ENCODE data around the gene IQCN.

The IQCN gene

GRCh38 chr19:18297308-18297707, 23.1 kb upstream of the IQCN start:
- no peak overlapping the region for H3K4me3 ChIP-seq (ENCODE audit: low read length)
- no peak for TF ChIP-seq CTCF (IDR thresholded peaks at IDR 0.05; ENCODE audit: insufficient read depth, low read depth, low read length, missing control alignments)
- DNase-seq (ENCODE audit: low read depth), result no peak

- H3K4me3 ChIP-seq (ENCODE audit: low read length), result no peak overlapping the region
- DNase-seq (ENCODE audit: low read depth), result no peak
- TF ChIP-seq CTCF (IDR thresholded peaks at IDR 0.05; ENCODE audit: insufficient read depth, low read depth, low read length, missing control alignments), result no peak
These were observed 20.8 kb upstream of the IQCN start for GRCh38 chr19:18295034-18295451.

GRCh38 chr19:18294467-18294864, 20.2 kb upstream of the IQCN start:
- peak; percentile 81 for DNase-seq (ENCODE audit: low read depth)
- no peak overlapping the region for H3K4me3 ChIP-seq (ENCODE audit: low read length)
- TF ChIP-seq CTCF (IDR thresholded peaks at IDR 0.05; ENCODE audit: insufficient read depth, low read depth, low read length, missing control alignments), result no peak

GRCh38 chr19:18293642-18294466, 19.6 kb upstream of the IQCN start:
- TF ChIP-seq CTCF (IDR thresholded peaks at IDR 0.05; ENCODE audit: insufficient read depth, low read depth, low read length, missing control alignments), result no peak
- no peak overlapping the region for H3K4me3 ChIP-seq (ENCODE audit: low read length)
- DNase-seq (ENCODE audit: low read depth), result no peak

- no peak overlapping the region for H3K4me3 ChIP-seq (ENCODE audit: low read length)
- no peak for TF ChIP-seq CTCF (IDR thresholded peaks at IDR 0.05; ENCODE audit: insufficient read depth, low read depth, low read length, missing control alignments)
- no peak for DNase-seq (ENCODE audit: low read depth)
These were observed 18.8 kb upstream of the IQCN start for GRCh38 chr19:18292810-18293641.

- peak overlapping the region; percentile 28 for H3K4me3 ChIP-seq (ENCODE audit: low read length)
- DNase-seq (ENCODE audit: low read depth), result peak; percentile 74
- no peak for TF ChIP-seq CTCF (IDR thresholded peaks at IDR 0.05; ENCODE audit: insufficient read depth, low read depth, low read length, missing control alignments)
These were observed 18.2 kb upstream of the IQCN start for GRCh38 chr19:18292462-18292809.

Measured in epithelial cell of esophagus (primary cell).